Endodermal cell (in vitro differentiated cells): ENCODE data around the gene EGFL8. TPM values are rescaled to one million over a fixed set of nuclear protein-coding genes. Genes with fewer than 3 reads are reported as not detected.
"Not testable (repeated sequence)": the region's sequence is repeated elsewhere in the genome, so short reads cannot be mapped to it uniquely, and the experiment has no call there.

Experiments
- DNase-seq: peaks from one replicate; pipeline ENCODE4 v3.0.0-alpha.2; 2017
- H3K27ac ChIP-seq: 2 replicates; pipeline ENCODE4 v1.5.1; 2013; ENCODE audit warnings: mild to moderate bottlenecking, low read depth, low read length, moderate library complexity
- H3K27me3 ChIP-seq: 2 replicates; pipeline ENCODE4 v1.6.1; 2013; ENCODE audit warnings: mild to moderate bottlenecking, low read length, moderate library complexity; ENCODE audit not compliant: insufficient read depth, control insufficient read depth, poor library complexity, severe bottlenecking
- H3K36me3 ChIP-seq: 2 replicates; pipeline ENCODE4 v1.7.0; 2013; ENCODE audit warnings: mild to moderate bottlenecking, low read length, moderate library complexity; ENCODE audit not compliant: control insufficient read depth, insufficient read depth
- H3K4me1 ChIP-seq: one replicate; pipeline ENCODE4 v1.7.0; 2013; ENCODE audit warnings: low read length; ENCODE audit not compliant: control insufficient read depth, insufficient read depth
- H3K4me3 ChIP-seq: 2 replicates; pipeline ENCODE4 v1.5.1; 2013; ENCODE audit warnings: mild to moderate bottlenecking, low read length, moderate library complexity
- H3K9ac ChIP-seq: 2 replicates; pipeline ENCODE4 v1.6.1; 2013; ENCODE audit warnings: mild to moderate bottlenecking, low read length, moderate library complexity; ENCODE audit not compliant: poor library complexity, severe bottlenecking; ENCODE audit errors: extremely low read depth
- H3K9me3 ChIP-seq: 2 replicates; pipeline ENCODE4 v1.6.1; 2013; ENCODE audit warnings: mild to moderate bottlenecking, low read length, moderate library complexity; ENCODE audit not compliant: control insufficient read depth
- H3K27ac Mint-ChIP-seq: 2 replicates; pipeline ENCODE4 v1.8.0; 2020; ENCODE audit warnings: mixed read lengths
- H3K27me3 Mint-ChIP-seq: 2 replicates; pipeline ENCODE4 v1.8.0; 2021; ENCODE audit warnings: mild to moderate bottlenecking, mixed read lengths; ENCODE audit not compliant: insufficient read depth
- H3K36me3 Mint-ChIP-seq: 2 replicates; pipeline ENCODE4 v1.8.0; 2020; ENCODE audit warnings: low read depth, mixed read lengths
- H3K4me1 Mint-ChIP-seq: 2 replicates; pipeline ENCODE4 v1.8.0; 2020; ENCODE audit warnings: mixed read lengths
- H3K4me3 Mint-ChIP-seq: 2 replicates; pipeline ENCODE4 v1.8.0; 2020; ENCODE audit warnings: mild to moderate bottlenecking, moderate library complexity, mixed read lengths
- H3K9me3 Mint-ChIP-seq: 2 replicates; pipeline ENCODE4 v1.8.0; 2020; ENCODE audit warnings: mild to moderate bottlenecking, mixed read lengths
- WGBS, 2 experiments: methylation state at CpG; one replicate each; pipeline versions ENCODE4 v1.1.5 to v1.1.7; 2013; ENCODE audit warnings: missing lambda C conversion rate in 2 of 2, mixed read lengths in 1 of 2; ENCODE audit not compliant: insufficient coverage in 1 of 2, insufficient read length in 1 of 2; 5-methylcytosine and 5-hydroxymethylcytosine counted together
- total RNA-seq, 2 donors: library from RNA; stranded (reverse); fragmentation: NEBNext Ultra II Directional in 1 of 2; extraction: Animal tissue kit (Norgen Biotek cat#: 25700) in 1 of 2; gene quantifications; 2 replicates in 1 of 2; 3 replicates in 1 of 2; pipeline ENCODE4 v1.2.1, GENCODE V29; 2021
- TF ChIP-seq, protein P1 (sequence below): fragments of 200-600 bp; sonication (generic); conservative IDR thresholded peaks from 2 replicates; pipeline ENCODE4 v1.5.0; 2021; ENCODE audit warnings: antibody characterized with exemption, mild to moderate bottlenecking

EGFL8 gene
- total RNA-seq, 2 donors from 2014 or later: 27.9 to 39.6 TPM

DNA sequence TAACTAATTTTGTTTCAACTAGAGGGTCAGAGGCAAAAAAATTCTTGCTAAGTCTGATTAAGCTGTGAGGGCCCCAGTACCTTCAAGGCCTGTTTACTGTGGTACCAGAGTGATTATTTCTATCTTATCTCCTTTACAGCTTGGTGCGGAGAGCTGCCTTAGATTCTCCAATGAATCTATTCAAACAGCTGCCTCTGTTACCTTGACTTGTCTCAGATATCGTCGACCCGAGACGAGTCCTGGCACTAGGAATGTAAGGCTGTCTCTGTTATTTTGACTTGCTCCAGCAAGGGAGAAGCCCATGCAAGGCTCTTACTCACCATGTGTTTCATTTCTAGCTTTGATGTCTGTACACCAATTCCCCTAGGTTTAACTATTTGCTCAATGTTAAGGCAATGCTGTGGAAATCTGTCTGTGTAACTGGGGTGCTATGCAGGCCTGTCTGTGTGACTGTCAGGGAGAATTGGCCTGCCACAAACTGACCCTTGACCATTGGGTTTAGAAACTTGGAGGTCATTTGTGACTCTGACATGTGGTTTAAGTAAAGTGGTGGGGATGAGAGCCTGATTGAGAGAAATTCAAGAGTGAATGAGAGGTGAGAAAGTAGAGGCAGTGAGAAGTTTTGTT is 23.9 kb upstream of the EGFL8 start:
- H3K9me3 Mint-ChIP-seq: no peaks in the 10 kb centered on the region
- H3K36me3 Mint-ChIP-seq: no peaks in the 10 kb centered on the region
- peaks cover 6% of the 10 kb centered on the region for H3K27me3 Mint-ChIP-seq
- no peaks in the 10 kb centered on the region for H3K9me3 ChIP-seq
- H3K27ac Mint-ChIP-seq: peak overlapping the region; percentile 0
- no peak overlapping the region for H3K4me3 Mint-ChIP-seq
- TF ChIP-seq, protein P1, sequence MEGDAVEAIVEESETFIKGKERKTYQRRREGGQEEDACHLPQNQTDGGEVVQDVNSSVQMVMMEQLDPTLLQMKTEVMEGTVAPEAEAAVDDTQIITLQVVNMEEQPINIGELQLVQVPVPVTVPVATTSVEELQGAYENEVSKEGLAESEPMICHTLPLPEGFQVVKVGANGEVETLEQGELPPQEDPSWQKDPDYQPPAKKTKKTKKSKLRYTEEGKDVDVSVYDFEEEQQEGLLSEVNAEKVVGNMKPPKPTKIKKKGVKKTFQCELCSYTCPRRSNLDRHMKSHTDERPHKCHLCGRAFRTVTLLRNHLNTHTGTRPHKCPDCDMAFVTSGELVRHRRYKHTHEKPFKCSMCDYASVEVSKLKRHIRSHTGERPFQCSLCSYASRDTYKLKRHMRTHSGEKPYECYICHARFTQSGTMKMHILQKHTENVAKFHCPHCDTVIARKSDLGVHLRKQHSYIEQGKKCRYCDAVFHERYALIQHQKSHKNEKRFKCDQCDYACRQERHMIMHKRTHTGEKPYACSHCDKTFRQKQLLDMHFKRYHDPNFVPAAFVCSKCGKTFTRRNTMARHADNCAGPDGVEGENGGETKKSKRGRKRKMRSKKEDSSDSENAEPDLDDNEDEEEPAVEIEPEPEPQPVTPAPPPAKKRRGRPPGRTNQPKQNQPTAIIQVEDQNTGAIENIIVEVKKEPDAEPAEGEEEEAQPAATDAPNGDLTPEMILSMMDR: no peak
- no peaks in the 10 kb centered on the region for H3K36me3 ChIP-seq
- H3K4me1 Mint-ChIP-seq: peaks cover 21% of the 10 kb centered on the region
- peaks cover 9% of the 10 kb centered on the region for H3K4me1 ChIP-seq
- no peak overlapping the region for H3K4me3 ChIP-seq
- WGBS, 2 experiments: 65 to 94% methylated on average over 5 of the region's 5 CpGs
- no peak overlapping the region for H3K27ac ChIP-seq
- no peaks in the 10 kb centered on the region for H3K27me3 ChIP-seq
- no peak for DNase-seq
- H3K9ac ChIP-seq: no peak overlapping the region

DNA sequence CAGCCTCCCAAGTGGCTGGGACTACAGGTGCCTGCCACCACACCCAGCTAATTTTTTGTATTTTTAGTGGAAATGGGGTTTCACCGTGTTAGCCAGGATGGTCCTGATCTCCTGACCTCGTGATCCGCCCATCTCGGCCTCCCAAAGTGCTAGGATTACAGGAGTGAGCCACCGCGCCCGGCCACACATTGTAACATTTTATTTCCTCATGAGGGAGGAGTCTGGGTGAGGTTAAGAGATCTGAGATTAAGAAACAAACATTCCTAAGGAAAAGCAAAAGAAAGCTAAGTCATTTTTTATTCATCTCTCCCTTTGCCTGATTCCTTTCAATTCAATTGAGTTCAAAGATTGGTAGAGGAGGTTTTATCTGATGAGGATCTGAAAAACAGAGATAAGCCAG is 20.2 kb upstream of the EGFL8 start:
- H3K27me3 Mint-ChIP-seq, H3K27ac ChIP-seq, H3K36me3 Mint-ChIP-seq, H3K27ac Mint-ChIP-seq, H3K4me3 Mint-ChIP-seq, H3K27me3 ChIP-seq, H3K9ac ChIP-seq, DNase-seq, H3K4me3 ChIP-seq, H3K9me3 Mint-ChIP-seq, H3K9me3 ChIP-seq, H3K36me3 ChIP-seq: not testable (repeated sequence)
- H3K4me1 Mint-ChIP-seq: peaks cover 44% of the 10 kb centered on the region
- WGBS, 2 experiments: 86 to 95% methylated on average over 3 to 7 of the region's 7 CpGs
- peaks cover 11% of the 10 kb centered on the region for H3K4me1 ChIP-seq

DNA sequence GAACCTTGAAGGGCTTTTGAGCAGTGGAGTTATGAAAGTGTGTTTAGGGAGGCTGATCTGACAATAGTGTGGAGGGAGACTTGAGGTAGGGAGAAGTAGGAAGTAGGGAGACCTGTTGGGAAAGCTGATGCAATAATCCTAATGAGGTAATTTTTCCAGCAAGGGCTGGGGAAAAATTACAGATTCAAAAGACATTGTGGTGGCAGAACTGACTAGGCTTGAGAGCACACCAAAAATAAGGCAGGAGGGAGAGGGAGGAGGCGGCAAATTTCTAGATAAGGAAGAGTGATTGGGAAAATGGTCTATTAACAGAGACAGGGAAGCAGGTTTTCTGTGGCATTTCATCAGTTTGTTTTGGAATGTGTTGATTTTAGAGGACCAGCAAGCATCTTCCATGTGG is 18.1 kb upstream of the EGFL8 start:
- H3K9me3 Mint-ChIP-seq: no peaks in the 10 kb centered on the region
- peak overlapping the region; percentile 2 for H3K4me3 Mint-ChIP-seq
- peak overlapping the region; percentile 50 for H3K4me3 ChIP-seq
- no peaks in the 10 kb centered on the region for H3K36me3 Mint-ChIP-seq
- H3K4me1 ChIP-seq: peaks cover 3% of the 10 kb centered on the region
- peaks cover 22% of the 10 kb centered on the region for H3K27me3 Mint-ChIP-seq
- H3K9me3 ChIP-seq: no peaks in the 10 kb centered on the region
- WGBS, 2 experiments: 64 to 100% methylated on average over 1 of the region's 1 CpG
- TF ChIP-seq, protein P1: no peak
- H3K27ac Mint-ChIP-seq: peak overlapping the region; percentile 87
- H3K4me1 Mint-ChIP-seq: peaks cover 50% of the 10 kb centered on the region
- H3K27ac ChIP-seq: no peak overlapping the region
- no peaks in the 10 kb centered on the region for H3K36me3 ChIP-seq
- no peaks in the 10 kb centered on the region for H3K27me3 ChIP-seq
- H3K9ac ChIP-seq: peak overlapping the region; percentile 45
- no peak for DNase-seq

DNA sequence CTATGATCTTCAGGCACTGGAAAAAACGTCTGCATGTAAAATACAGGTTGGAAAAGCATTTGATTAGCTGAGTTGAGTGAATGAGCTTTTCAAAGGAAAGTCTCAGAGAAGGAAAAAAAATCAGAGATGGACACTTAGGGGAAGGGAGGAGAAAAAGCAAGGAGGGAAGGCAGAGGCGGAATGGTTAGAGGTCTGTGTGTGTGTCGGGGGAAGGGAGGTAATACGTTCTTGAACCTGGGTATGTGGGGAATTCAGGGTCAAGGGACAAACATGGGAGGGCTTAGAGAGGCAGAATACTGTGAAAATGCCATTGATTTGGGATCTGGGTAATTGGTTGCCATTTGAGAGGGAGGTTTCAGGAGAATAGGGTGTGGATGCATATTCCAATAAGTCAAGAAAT is 17.7 kb upstream of the EGFL8 start:
- H3K9ac ChIP-seq: peak overlapping the region; percentile 45
- 40 to 55% methylated on average over 4 of the region's 4 CpGs for WGBS, 2 experiments
- no peaks in the 10 kb centered on the region for H3K36me3 ChIP-seq
- peaks cover 24% of the 10 kb centered on the region for H3K27me3 Mint-ChIP-seq
- peak; percentile 61 for DNase-seq
- no peaks in the 10 kb centered on the region for H3K9me3 ChIP-seq
- no peaks in the 10 kb centered on the region for H3K9me3 Mint-ChIP-seq
- H3K27ac ChIP-seq: no peak overlapping the region
- H3K4me3 Mint-ChIP-seq: peak overlapping the region; percentile 2
- peak overlapping the region; percentile 87 for H3K27ac Mint-ChIP-seq
- no peaks in the 10 kb centered on the region for H3K36me3 Mint-ChIP-seq
- peak overlapping the region; percentile 50 for H3K4me3 ChIP-seq
- no peaks in the 10 kb centered on the region for H3K27me3 ChIP-seq
- peaks cover 3% of the 10 kb centered on the region for H3K4me1 ChIP-seq
- H3K4me1 Mint-ChIP-seq: peaks cover 49% of the 10 kb centered on the region
- TF ChIP-seq, protein P1: no peak
